IMR-90 (cell line): ENCODE data around the gene EIF4E1B. TPM values are rescaled to one million over a fixed set of nuclear protein-coding genes. Genes with fewer than 3 reads are reported as not detected.

ENCODE experiments used
- ATAC-seq: fragments of 200-7000 bp; cut with Tn5 transposase; 2 replicates; pipeline ENCODE4 v1.9.1; 2020; ENCODE audit warnings: low read depth, mild to moderate bottlenecking, moderate library complexity
- BruUV-seq: library from RNA; stranded (reverse); fragments of 400-500 nt; replicated peaks from 2 replicates; lab custom pipeline; 2021; lab: Mats Ljungman, UMichigan
- CTCF ChIA-PET: fragments of 300-600 bp; formaldehyde crosslinking; extraction: SDS; loops from one replicate; lab custom pipeline; 2021; ENCODE audit warnings: antibody characterized with exemption; lab: Yijun Ruan, JAX
- POLR2A ChIA-PET: fragments of 300-600 bp; sonication (Branson Sonifier 250); formaldehyde crosslinking; loops from one replicate; lab custom pipeline; 2022; ENCODE audit warnings: antibody characterized with exemption; ENCODE audit not compliant: unreplicated experiment; lab: Charles Lee
- DNase-seq: peaks from one replicate; pipeline ENCODE4 v3.0.0; 2013
- H2AFZ ChIP-seq: replicated peaks from 2 replicates; pipeline ENCODE3; 2013; ENCODE audit warnings: low read length, mild to moderate bottlenecking; ENCODE audit not compliant: poor library complexity
- H2AK5ac ChIP-seq: 2 replicates; pipeline ENCODE4 v1.6.1; 2013; ENCODE audit warnings: low read depth, low read length, inconsistent platforms
- H2AK9ac ChIP-seq: replicated peaks from 2 replicates; pipeline ENCODE3; 2013; ENCODE audit warnings: mild to moderate bottlenecking, low read depth, low read length, moderate library complexity; ENCODE audit not compliant: poor library complexity
- H2BK120ac ChIP-seq: 2 replicates; pipeline ENCODE4 v1.6.1; 2013; ENCODE audit warnings: low read depth, low read length, inconsistent platforms
- H2BK15ac ChIP-seq: 3 replicates; pipeline ENCODE4 v1.6.1; 2013; ENCODE audit warnings: low read depth, low read length, inconsistent platforms
- H2BK20ac ChIP-seq: 2 replicates; pipeline ENCODE4 v1.6.1; 2013; ENCODE audit warnings: low read depth, mild to moderate bottlenecking, inconsistent platforms, low read length, moderate library complexity
- H2BK5ac ChIP-seq: 2 replicates; pipeline ENCODE4 v1.6.1; 2013; ENCODE audit warnings: mild to moderate bottlenecking, low read depth, low read length, inconsistent platforms; ENCODE audit not compliant: poor library complexity, severe bottlenecking
- H3K14ac ChIP-seq: replicated peaks from 2 replicates; pipeline ENCODE4 v1.6.1; 2013; ENCODE audit warnings: low read depth, low read length, inconsistent platforms
- H3K18ac ChIP-seq: 2 replicates; pipeline ENCODE4 v1.6.1; 2013; ENCODE audit warnings: low read depth, low read length, control low read depth
- H3K23ac ChIP-seq: 2 replicates; pipeline ENCODE4 v1.6.1; 2013; ENCODE audit warnings: low read depth, low read length, inconsistent platforms
- H3K27ac ChIP-seq: 2 replicates; pipeline ENCODE4 v1.5.1; 2013; ENCODE audit warnings: mild to moderate bottlenecking, control low read depth, low read length; ENCODE audit not compliant: insufficient read depth
- H3K27me3 ChIP-seq: 2 replicates; pipeline ENCODE4 v1.6.1; 2013; ENCODE audit warnings: low read length; ENCODE audit not compliant: control insufficient read depth, insufficient read depth
- H3K36me3 ChIP-seq: 2 replicates; pipeline ENCODE4 v1.6.1; 2013; ENCODE audit warnings: low read length, mixed read lengths; ENCODE audit not compliant: control insufficient read depth, insufficient read depth
- H3K4ac ChIP-seq: 2 replicates; pipeline ENCODE4 v1.6.1; 2013; ENCODE audit warnings: low read depth, low read length, inconsistent platforms
- H3K4me1 ChIP-seq: 2 replicates; pipeline ENCODE4 v1.6.1; 2013; ENCODE audit warnings: low read length, mixed read lengths; ENCODE audit not compliant: control insufficient read depth, insufficient read depth
- H3K4me2 ChIP-seq: 2 replicates; pipeline ENCODE4 v1.6.1; 2013; ENCODE audit warnings: low read depth, mild to moderate bottlenecking, control low read depth, low read length, moderate library complexity
- H3K4me3 ChIP-seq: 2 replicates; pipeline ENCODE4 v1.5.1; 2013; ENCODE audit warnings: low read depth, mild to moderate bottlenecking, control low read depth, low read length, moderate library complexity; ENCODE audit not compliant: insufficient read depth
- H3K56ac ChIP-seq: 2 replicates; pipeline ENCODE4 v1.6.1; 2013; ENCODE audit warnings: low read length, inconsistent platforms; ENCODE audit not compliant: insufficient read depth; ENCODE audit errors: extremely low read depth
- H3K79me1 ChIP-seq, 2 experiments: 2 replicates each; pipeline ENCODE4 v1.6.1; 2013; ENCODE audit warnings: low read length in 2 of 2, inconsistent platforms in 1 of 2, low read depth in 1 of 2
- H3K9ac ChIP-seq: 2 replicates; pipeline ENCODE4 v1.6.1; 2013; ENCODE audit warnings: low read depth, low read length, control low read depth
- H3K9me1 ChIP-seq: 2 replicates; pipeline ENCODE4 v1.6.1; 2013; ENCODE audit warnings: low read length, inconsistent platforms; ENCODE audit not compliant: insufficient read depth
- H3K9me3 ChIP-seq: 2 replicates; pipeline ENCODE4 v1.6.1; 2013; ENCODE audit warnings: low read length; ENCODE audit not compliant: control insufficient read depth, insufficient read depth
- H4K20me1 ChIP-seq: 2 replicates; pipeline ENCODE4 v1.6.1; 2013; ENCODE audit warnings: low read length, inconsistent platforms; ENCODE audit not compliant: insufficient read depth
- H4K5ac ChIP-seq: 2 replicates; pipeline ENCODE4 v1.6.1; 2013; ENCODE audit warnings: mild to moderate bottlenecking, low read depth, low read length, control low read depth
- H4K8ac ChIP-seq, 2 experiments: 2 replicates each; pipeline ENCODE4 v1.6.1; 2013; ENCODE audit warnings: low read depth in 2 of 2, low read length in 2 of 2, control low read depth in 1 of 2, inconsistent platforms in 1 of 2
- H4K91ac ChIP-seq: 2 replicates; pipeline ENCODE4 v1.6.1; 2013; ENCODE audit warnings: low read depth, low read length, inconsistent platforms; ENCODE audit not compliant: insufficient read depth
- BHLHE40 ChIP-seq: fragments of 150-350 bp; IDR thresholded peaks from 2 replicates; pipeline ENCODE4 v1.6.1; 2016; ENCODE audit warnings: mild to moderate bottlenecking, low read depth, low read length
- FOS ChIP-seq: fragments of 150-350 bp; IDR thresholded peaks from 2 replicates; pipeline ENCODE4 v1.6.1; 2016; ENCODE audit warnings: low read depth, low read length
- MAZ ChIP-seq: IDR thresholded peaks from 2 replicates; pipeline ENCODE4 v1.6.1; 2012; ENCODE audit warnings: low read depth, mild to moderate bottlenecking, low read length, improper control_type of control experiment, moderate library complexity, borderline replicate concordance
- MXI1 ChIP-seq: IDR thresholded peaks from 2 replicates; pipeline ENCODE4 v1.6.1; 2012; ENCODE audit warnings: low read depth, mild to moderate bottlenecking, low read length, moderate library complexity, borderline replicate concordance
- NFE2L2 ChIP-seq: fragments of 150-350 bp; IDR thresholded peaks from 2 replicates; pipeline ENCODE4 v1.6.1; 2016; ENCODE audit warnings: low read depth, mild to moderate bottlenecking, low read length
- RFX5 ChIP-seq: IDR thresholded peaks from 2 replicates; pipeline ENCODE4 v1.8.0; 2012; ENCODE audit warnings: low read depth, mild to moderate bottlenecking, low read length, moderate library complexity
- WGBS, 2 experiments: methylation state at CpG; one replicate each; pipeline versions ENCODE4 v1.1.5 to v1.1.7; 2013; ENCODE audit warnings: missing lambda C conversion rate in 2 of 2; ENCODE audit not compliant: insufficient read length in 1 of 2; ENCODE audit errors: extremely low coverage in 2 of 2; 5-methylcytosine and 5-hydroxymethylcytosine counted together
- dilution Hi-C: fragments of 300-500 bp; cut with HindIII; formaldehyde crosslinking; loops from one replicate; pipeline ENCODE4 v1.14.3; 2018; ENCODE audit warnings: low sequenced_read_pairs; ENCODE audit not compliant: unreplicated experiment
- in situ Hi-C: fragments of 300-500 bp; cut with MboI; formaldehyde crosslinking; loops from 3 replicates; pipeline ENCODE4 v1.14.3; 2019; ENCODE audit warnings: low sequenced_read_pairs, inconsistent platforms, mixed read lengths
- intact Hi-C: fragments of 100-400 bp; cut with micrococcal nuclease; formaldehyde crosslinking; loops from 2 replicates; pipeline ENCODE4 v1.10.0; 2022
- polyA plus RNA-seq, 3 experiments: library from polyadenylated mRNA; depleted of rRNA; stranded (reverse); fragments of >200 nt; gene quantifications; 2 replicates each; pipeline ENCODE4 v1.2.3, GENCODE V29; 2012; ENCODE audit warnings: low replicate concordance in 1 of 3
- total RNA-seq: library from RNA; depleted of rRNA; stranded (reverse); fragments of >200 nt; gene quantifications from 2 replicates; pipeline ENCODE4 v1.2.3, GENCODE V29; 2012
- TF ChIP-seq, protein P1 (sequence below): fragments of 150-350 bp; IDR thresholded peaks from 2 replicates; pipeline ENCODE4 v1.6.1; 2017; ENCODE audit warnings: mild to moderate bottlenecking, antibody characterized with exemption, low read length, low read depth
- TF ChIP-seq, protein P2 (sequence below): fragments of 150-350 bp; IDR thresholded peaks from 2 replicates; pipeline ENCODE4 v1.6.1; 2016; ENCODE audit warnings: low read depth, mild to moderate bottlenecking, low read length, moderate library complexity, borderline replicate concordance

Gene EIF4E1B
- total and polyA plus RNA-seq, 2 of the 4 experiments (the other 2 are of a cell fraction): not detected

DNA sequence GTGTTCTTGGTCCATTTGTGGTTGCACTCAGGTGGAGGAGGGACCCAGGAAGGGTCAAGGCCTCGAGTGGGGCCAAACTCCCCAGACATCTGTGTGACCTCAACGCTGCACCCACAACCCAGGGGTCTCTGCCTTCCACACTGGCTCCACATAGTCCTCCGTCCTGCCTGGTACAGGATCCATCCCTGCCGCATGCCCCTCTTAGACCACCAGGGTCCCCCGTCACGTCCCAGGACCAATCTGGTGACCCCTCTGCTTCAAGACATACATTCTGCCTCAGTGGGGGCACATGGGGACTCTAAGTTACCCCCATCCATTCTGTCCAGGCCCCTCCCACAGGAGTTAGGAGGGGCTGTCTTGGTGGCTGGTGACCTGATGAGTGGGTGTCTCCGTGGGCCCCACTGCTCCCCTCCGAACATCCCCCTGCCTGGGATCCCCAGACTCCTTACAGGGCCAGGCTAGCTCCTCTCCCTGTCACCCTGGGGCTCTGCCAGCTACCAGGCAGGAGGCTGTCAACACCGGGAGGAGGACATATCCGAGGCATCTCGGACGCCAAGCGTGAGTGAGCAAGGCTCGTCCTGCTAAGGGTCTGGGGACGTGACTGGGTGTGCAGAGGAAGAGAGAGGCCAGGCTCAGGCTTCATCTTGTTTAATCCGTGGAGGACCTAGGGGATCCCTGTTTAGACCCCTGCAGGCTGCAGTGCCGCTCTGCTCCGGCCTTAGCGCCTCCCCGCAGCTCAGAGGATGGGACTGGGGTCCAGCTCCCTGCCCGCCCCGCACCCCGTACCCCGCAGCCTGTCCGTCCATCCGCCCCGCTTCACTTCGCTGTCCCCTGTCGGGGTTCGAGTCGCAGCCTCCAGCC lies 49.1 kb downstream of the EIF4E1B start (continued):
- TF ChIP-seq RFX5: no peak

DNA sequence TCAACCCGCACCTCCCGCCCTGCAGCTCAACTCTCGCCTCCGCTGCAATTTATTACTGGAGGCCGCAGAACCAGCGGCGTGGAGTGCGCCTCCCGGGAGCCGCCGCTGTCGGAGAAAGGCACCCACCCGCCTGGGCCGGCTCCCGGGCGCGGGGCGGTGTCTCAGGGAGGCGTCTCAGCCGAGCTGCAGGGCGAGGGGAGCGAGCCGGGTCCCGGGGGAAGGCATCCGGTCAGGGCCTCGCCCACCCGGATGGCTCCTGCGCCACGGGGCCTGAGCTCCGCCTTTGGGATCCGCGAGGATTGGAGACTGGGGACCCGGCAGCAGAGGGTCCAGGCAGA lies 49.7 kb downstream of the EIF4E1B start:
- intact Hi-C loops: no loop called here
- WGBS, 2 experiments: 13% methylated on average over 8 of the region's 33 CpGs; no CpG with 5 or more reads in 1 of the 2 experiments

More for the DNA sequence above, 49.7 kb downstream of the EIF4E1B start:
- Histone ChIP-seq H2AK9ac (no peak overlapping the region), H3K9me1 (no peaks in the 10 kb centered on the region), H3K14ac (no peak overlapping the region), H4K5ac (no peak overlapping the region), H4K8ac (no peak overlapping the region), H2BK120ac (no peak overlapping the region), H3K18ac (no peak overlapping the region), H2BK5ac (no peak overlapping the region), H2AFZ (peak overlapping the region; percentile 47), H2BK20ac (no peak overlapping the region), H3K9me3 (0 out of 2 replicates have a peak, but pooled peaks cover 2% of the 10 kb centered on the region), H2AK5ac (no peak overlapping the region), H3K27ac (no peak overlapping the region), H3K9ac (no peak overlapping the region), H4K91ac (no peak overlapping the region), H3K36me3 (no peaks in the 10 kb centered on the region), H3K23ac (no peak overlapping the region), H3K4me1 (no peaks in the 10 kb centered on the region), H3K56ac (no peak overlapping the region), H2BK15ac (no peak overlapping the region), H3K4me2 (no peak overlapping the region), H3K27me3 (peaks cover 62% of the 10 kb centered on the region), H4K20me1 (no peaks in the 10 kb centered on the region), H3K4me3 (no peak overlapping the region), H3K79me1 (no peaks in the 10 kb centered on the region), H3K4ac (no peak overlapping the region)
- in situ Hi-C loops (no loop called here), dilution Hi-C loops (no loop called here)
- ChIA-PET POLR2A (no interaction called here), CTCF (interaction anchor here (0.6 kb wide), 1 partner anchor 435 kb away, joined by 3 read pairs; no protein-coding TSS in a partner anchor)
- DNase-seq: no peak
- no TSS peak for BruUV-seq
- TF ChIP-seq MAZ: no peak
- no peak for TF ChIP-seq NFE2L2
- TF ChIP-seq, protein P1, sequence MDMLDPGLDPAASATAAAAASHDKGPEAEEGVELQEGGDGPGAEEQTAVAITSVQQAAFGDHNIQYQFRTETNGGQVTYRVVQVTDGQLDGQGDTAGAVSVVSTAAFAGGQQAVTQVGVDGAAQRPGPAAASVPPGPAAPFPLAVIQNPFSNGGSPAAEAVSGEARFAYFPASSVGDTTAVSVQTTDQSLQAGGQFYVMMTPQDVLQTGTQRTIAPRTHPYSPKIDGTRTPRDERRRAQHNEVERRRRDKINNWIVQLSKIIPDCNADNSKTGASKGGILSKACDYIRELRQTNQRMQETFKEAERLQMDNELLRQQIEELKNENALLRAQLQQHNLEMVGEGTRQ: no peak
- no peak for TF ChIP-seq FOS
- no peak for TF ChIP-seq BHLHE40
- no peak for TF ChIP-seq MXI1
- TF ChIP-seq, protein P2, sequence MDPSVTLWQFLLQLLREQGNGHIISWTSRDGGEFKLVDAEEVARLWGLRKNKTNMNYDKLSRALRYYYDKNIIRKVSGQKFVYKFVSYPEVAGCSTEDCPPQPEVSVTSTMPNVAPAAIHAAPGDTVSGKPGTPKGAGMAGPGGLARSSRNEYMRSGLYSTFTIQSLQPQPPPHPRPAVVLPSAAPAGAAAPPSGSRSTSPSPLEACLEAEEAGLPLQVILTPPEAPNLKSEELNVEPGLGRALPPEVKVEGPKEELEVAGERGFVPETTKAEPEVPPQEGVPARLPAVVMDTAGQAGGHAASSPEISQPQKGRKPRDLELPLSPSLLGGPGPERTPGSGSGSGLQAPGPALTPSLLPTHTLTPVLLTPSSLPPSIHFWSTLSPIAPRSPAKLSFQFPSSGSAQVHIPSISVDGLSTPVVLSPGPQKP: no peak
- ATAC-seq: peak; percentile 50
